GM21528 (cell line): ENCODE data around the gene DGKI.

Experiments
- ATAC-seq: cut with Tn5 transposase; IDR thresholded peaks from one replicate; pipeline ENCODE4 v1.9.1; 2021; ENCODE audit warnings: mild to moderate bottlenecking, moderate library complexity; ENCODE audit not compliant: unreplicated experiment, low FRiP score

DGKI gene

DNA sequence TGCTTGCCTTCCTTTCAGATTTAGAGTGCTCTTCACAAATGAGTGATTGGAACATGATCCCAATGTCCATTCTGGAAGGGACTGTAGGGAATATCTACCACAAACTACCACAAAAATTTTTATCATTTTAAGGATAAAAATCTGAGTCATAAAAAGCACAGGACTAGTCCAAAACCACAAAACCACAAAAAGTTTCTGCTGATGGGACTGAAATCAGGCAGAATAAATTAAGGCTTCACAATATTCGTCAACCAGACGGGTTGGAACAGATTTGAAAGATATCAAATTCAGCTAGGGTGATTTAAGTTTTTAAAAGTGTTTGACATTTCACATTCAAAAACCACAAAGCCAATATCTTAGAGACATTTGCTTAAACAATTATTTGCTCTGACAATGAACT, 403.2 kb downstream of the DGKI start:
- no peak for ATAC-seq

DNA sequence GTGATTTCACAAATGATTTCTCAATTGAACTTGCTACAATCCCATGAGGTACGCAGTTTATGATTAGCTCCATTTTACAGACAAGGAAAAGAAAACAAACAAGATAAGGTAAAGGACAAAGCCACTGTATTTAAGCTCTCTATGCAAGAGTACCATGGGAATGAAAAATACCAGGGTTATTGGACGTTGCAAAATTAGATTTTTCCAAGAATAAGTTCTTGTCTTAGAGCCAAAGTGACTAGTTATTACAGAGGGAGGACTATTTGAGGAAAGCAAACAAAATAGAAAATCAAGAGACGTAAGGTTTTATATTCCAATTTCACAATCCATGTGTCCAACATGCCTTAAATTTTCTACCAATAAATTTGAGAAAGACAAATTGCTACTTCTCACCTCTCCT, 405.3 kb downstream of the DGKI start:
- ATAC-seq, result no peak

DNA sequence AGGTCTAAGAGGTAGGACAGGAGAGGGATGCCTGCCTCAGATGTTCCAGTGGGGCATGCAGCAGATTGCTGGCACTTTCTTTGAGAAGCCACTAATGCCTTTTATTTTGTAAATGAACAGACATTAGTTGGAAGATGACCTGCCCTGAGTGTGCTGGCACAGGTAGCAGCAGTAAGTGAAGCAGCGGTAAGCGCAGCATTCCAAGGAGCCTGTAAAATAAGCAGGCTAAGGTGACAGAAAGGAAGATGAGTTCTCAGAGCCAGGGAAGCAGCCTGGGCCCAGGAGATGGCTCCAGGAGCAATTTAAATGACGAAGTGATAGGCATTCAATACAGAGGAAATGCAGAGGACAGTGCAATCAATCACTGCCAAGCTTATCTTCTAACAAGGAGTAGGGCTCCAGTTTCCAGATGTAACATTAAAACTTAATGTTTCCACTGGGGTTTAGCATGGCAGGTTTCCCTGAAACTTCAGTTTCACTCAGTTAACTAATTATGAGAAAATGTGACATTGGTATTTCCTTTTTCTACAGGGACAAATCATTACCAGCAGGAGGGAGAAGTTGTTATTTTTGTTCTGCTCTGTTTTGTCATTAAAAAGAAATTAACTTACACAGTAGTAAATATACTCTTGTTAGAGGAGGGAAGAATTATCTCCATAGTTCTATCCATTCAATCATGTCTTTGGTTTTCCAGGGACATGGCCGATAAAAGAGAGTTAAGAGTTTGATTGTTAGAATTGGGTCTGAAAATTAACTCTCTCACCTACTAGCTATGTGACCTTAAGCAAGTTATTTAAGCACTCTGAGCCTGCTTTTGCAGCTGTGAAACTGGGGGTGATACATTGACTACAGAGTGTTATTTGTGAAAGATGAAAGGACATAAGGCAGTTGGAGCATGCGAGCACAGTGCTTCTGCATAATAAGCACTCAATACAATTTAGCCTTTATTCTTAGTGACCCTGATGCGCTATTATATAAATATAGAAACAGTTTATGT, 406.6 kb downstream of the DGKI start:
- no peak for ATAC-seq

DNA sequence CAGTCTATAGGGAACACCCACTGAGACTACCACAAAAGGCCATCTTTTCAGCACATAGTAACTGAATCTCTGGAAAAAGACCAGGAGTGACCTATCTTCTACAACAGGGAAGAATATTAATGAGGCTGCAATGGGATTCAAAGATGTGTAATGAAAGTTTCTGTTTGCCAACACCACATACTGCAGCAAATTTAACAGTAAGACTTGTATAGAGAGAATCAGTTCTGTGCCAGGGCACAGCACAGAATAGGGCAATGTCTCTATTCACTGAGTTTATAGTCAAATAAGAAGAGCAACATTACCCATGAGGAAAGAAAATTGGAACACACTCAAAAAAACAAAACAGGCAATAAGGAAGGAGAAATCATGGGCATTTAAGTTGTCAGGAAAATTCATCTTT, 411.8 kb downstream of the DGKI start:
- ATAC-seq, result no peak

DNA sequence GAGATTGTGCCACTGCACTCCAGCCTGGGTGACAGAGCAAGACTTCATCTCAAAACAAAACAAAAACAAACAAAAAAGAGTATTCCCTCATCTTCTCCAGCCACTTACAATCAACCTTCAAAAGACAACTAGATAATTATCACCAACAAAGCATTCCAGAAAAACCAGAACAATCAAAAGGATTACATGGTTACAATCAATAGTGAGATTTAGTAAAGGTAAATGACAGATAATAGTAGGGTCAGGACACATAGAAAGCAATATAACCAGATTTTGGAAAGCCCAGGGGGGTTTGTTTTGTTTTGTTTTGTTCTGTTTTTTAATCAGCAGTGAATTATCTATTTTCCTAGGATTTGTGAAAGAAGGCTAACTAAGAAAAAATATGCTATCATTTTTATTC, 412.2 kb downstream of the DGKI start:
- ATAC-seq, result no peak

- no peak for ATAC-seq
Observed at GRCh38 chr7:137423321-137423720, 423.5 kb downstream of the DGKI start.

GRCh38 chr7:137421366-137421765, 425.4 kb downstream of the DGKI start:
- ATAC-seq, result no peak

DNA sequence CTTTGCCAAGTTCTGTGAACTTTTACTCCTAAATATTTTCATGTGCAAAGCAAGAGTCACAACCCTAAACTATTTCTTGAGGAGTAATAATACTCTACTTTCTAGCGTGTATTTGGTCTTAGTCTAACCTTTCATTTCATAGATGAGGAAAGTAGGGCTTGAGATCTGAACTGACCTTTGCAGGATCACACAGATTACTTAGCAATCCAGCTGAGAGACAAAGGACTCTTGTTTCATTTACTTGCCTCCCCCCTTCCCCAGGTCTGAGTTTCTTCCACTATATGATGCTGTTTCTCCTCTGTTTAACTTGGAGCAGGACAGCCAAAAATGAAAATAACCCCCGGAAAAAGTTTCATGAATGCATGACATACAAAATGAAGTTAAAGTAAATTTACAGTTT, 427.9 kb downstream of the DGKI start:
- no peak for ATAC-seq

- no peak for ATAC-seq
Observed at GRCh38 chr7:137417464-137417863, 429.3 kb downstream of the DGKI start.

DNA sequence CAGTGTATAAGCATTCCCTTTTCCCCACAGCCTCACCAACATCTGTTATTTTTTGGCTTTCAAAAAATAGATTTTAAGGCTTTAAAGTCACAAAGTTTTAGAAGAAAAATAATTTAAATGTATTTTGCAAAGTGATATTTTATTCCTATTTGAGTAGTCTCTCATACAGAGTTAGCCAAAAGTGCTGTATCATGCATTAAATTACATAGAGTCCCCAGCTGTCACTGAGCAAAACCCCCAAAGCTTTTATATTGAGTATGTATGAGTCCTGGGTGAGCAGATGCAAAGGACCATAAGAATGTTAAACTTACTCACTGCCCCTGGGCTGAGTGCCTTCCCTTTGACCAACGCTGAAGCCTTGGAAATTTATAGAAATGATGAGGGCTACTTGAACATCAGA, 432.9 kb downstream of the DGKI start:
- no peak for ATAC-seq

- ATAC-seq, result no peak
Observed at GRCh38 chr7:137411446-137411845, 435.3 kb downstream of the DGKI start.

DNA sequence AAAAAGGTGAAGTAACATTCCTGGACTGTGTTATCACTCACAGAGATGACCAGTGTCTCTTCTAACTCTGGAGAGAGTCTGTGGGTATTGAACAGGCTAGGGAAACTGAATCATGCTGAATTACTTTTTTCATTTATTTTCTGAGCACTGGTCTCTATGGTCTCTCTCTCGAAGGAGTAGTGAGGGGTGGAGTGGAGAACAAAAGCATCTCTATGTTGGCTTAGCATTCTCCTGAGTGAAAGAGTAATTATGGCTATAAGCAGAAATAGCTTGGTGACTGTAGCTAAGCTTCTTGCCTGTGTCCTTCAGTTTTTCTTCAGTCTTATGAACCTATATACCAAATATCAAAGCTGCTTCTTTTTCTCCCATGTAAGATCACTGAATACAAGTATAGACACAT, 438.6 kb downstream of the DGKI start:
- ATAC-seq, result no peak

- no peak for ATAC-seq
Observed at GRCh38 chr7:137407078-137407477, 439.7 kb downstream of the DGKI start.

GRCh38 chr7:137404660-137405317, 442.0 kb downstream of the DGKI start:
- no peak for ATAC-seq

DNA sequence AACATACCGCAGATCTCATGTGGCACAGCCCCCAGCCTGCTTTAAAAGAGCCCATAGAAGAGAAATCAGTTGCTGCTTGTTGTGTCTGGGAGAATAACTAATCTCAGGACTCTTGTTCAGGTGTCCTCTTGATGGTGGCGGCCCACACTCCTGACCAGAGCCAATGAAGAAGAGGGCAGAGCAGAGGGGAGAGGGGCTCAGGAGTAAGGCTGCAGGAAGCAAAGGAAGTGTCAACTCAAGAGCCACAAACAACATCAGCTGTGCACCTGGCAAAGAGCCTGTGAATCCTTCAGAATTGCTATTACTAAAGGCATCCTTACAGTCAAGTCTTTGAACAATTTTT, 443.4 kb downstream of the DGKI start:
- no peak for ATAC-seq

GRCh38 chr7:137402536-137403352, 444.0 kb downstream of the DGKI start:
- no peak for ATAC-seq

- no peak for ATAC-seq
Observed at GRCh38 chr7:137399827-137400823, 446.6 kb downstream of the DGKI start.

- no peak for ATAC-seq
Observed at GRCh38 chr7:137396051-137396450, 450.7 kb downstream of the DGKI start.

DNA sequence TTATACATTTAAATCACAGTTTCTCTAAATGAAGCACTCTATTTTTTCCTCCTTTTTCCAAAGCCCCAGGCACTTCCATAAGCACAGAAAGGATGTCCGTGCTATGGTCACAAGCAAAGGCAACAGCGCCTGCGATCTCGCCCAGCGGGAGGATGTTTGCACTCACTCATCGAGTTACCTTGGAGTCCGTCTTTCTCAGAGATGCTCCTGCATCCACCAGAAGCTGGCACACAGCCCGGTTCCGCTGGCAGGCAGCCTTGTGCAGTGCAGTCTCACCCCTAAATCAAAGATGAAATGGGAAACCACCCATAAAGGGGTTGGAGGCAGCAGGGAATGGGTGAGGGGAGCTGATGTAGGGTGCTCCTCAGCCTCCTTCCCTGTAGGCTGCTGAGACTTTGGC, 451.4 kb downstream of the DGKI start:
- no peak for ATAC-seq

DNA sequence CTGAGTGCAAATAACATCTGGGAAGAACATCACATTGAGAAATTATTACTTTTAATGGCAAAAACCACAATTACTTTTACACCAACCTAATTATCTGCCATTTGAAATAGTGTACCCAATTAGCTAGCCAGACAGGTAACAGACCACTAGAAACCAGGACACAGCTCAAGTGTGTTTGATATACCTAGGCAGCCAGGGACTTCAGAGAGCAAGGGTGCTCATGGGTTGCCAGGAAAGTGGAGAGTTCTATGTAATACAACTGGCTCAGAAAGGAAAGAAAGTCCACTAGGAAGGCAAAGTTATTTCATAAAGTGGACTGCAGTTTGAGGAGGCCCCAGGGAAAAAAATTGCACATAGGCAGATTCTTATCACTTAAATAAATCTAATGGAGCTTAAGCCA, 453.2 kb downstream of the DGKI start:
- ATAC-seq, result no peak
